ENCODE measurements around the gene SLC44A4.

SLC44A4 gene

GRCh38 chr6:31899215-31899614, 20.4 kb upstream of the SLC44A4 start:
- TF ChIP-seq CTCF (conservative IDR thresholded peaks at IDR 0.05) = no peak
- H3K27ac ChIP-seq = no peak overlapping the region

- H3K27ac ChIP-seq = peak overlapping the region; percentile 83
- TF ChIP-seq CTCF (conservative IDR thresholded peaks at IDR 0.05) = no peak
Observed at GRCh38 chr6:31898383-31899011, 19.7 kb upstream of the SLC44A4 start.

- TF ChIP-seq CTCF (conservative IDR thresholded peaks at IDR 0.05) = peak; percentile 21
- peak within 1 kb of the TSS; percentile 83 for H3K27ac ChIP-seq
Observed at GRCh38 chr6:31897612-31898382, 19.0 kb upstream of the SLC44A4 start, which contains the start of gene EHMT2. EHMT2 (minus strand) TSS chr6:31897698; CDS start chr6:31897677, 21 bp downstream.

GRCh38 chr6:31896856-31897611, 18.2 kb upstream of the SLC44A4 start:
- H3K27ac ChIP-seq = peak overlapping the region; percentile 83
- no peak for TF ChIP-seq CTCF (conservative IDR thresholded peaks at IDR 0.05)

- peak overlapping the region; percentile 83 for H3K27ac ChIP-seq
- TF ChIP-seq CTCF (conservative IDR thresholded peaks at IDR 0.05) = no peak
Observed at GRCh38 chr6:31896493-31896855, 17.7 kb upstream of the SLC44A4 start.

GRCh38 chr6:31892821-31893220, 14.0 kb upstream of the SLC44A4 start:
- no peak overlapping the region for H3K27ac ChIP-seq
- TF ChIP-seq CTCF (conservative IDR thresholded peaks at IDR 0.05) = no peak

GRCh38 chr6:31889331-31889972, 10.7 kb upstream of the SLC44A4 start:
- no peak overlapping the region for H3K27ac ChIP-seq
- no peak for TF ChIP-seq CTCF (conservative IDR thresholded peaks at IDR 0.05)

All from VCaP (cell line).